GM23248 (cell line): ENCODE results near the gene DGKI.

Experiments used
- EZH2 ChIP-seq: fragments of 200-600 bp; sonication (generic); IDR thresholded peaks from 2 replicates; pipeline ENCODE4 v1.6.1; 2018; ENCODE audit warnings: antibody characterized with exemption, mild to moderate bottlenecking; ENCODE audit not compliant: insufficient read depth, poor library complexity, severe bottlenecking
- EZH2phosphoT487 ChIP-seq: fragments of 200-600 bp; sonication (generic); IDR thresholded peaks from 2 replicates; pipeline ENCODE4 v1.6.1; 2018; ENCODE audit warnings: antibody characterized with exemption, moderate library complexity, mild to moderate bottlenecking, low read depth; ENCODE audit not compliant: insufficient read depth

- TF ChIP-seq EZH2 (no peak), EZH2phosphoT487 (no peak)
Measured at GRCh38 chr7:137591421-137591837, 255.3 kb downstream of the DGKI start.
